Esophagus muscularis mucosa (tissue), 4 donors: ENCODE data around the gene HERC4. TPM values are rescaled to one million over a fixed set of nuclear protein-coding genes. Genes with fewer than 3 reads are reported as not detected.

Experiments
- DNase-seq: peaks from one replicate; pipeline ENCODE4 v3.0.0-alpha.2; 2017; ENCODE audit errors: extremely low spot score
- H3K27ac ChIP-seq, 4 donors: fragments of 200-600 bp; sonication (generic); replicated peaks in 1 of 4; 1 replicate in 3 of 4; 2 replicates in 1 of 4; pipeline ENCODE4 v1.5.1; 2016 to 2019; ENCODE audit warnings: mild to moderate bottlenecking in 1 of 4
- H3K27me3 ChIP-seq, 4 donors: fragments of 200-600 bp; sonication (generic); one replicate each; pipeline versions ENCODE4 v1.5.1 to v1.6.0; 2016 to 2019
- H3K36me3 ChIP-seq, 4 donors: fragments of 200-600 bp; sonication (generic); one replicate each; pipeline ENCODE4 v1.5.1; 2016 to 2019
- H3K4me1 ChIP-seq, 4 donors: fragments of 200-600 bp; sonication (generic); one replicate each; pipeline ENCODE4 v1.5.1; 2016 to 2019
- H3K4me3 ChIP-seq, 4 donors: fragments of 200-600 bp; sonication (generic); 1 replicate in 2 of 4; 2 replicates in 2 of 4; pipeline ENCODE4 v1.5.1; 2016 to 2019; ENCODE audit warnings: mild to moderate bottlenecking in 4 of 4, moderate library complexity in 1 of 4
- H3K9me3 ChIP-seq, 4 donors: fragments of 200-600 bp; sonication (generic); 1 replicate in 3 of 4; 2 replicates in 1 of 4; pipeline ENCODE4 v1.5.1; 2016 to 2019
- EP300 ChIP-seq: sonication (generic); formaldehyde crosslinking; IDR thresholded peaks from one replicate; pipeline ENCODE4 v1.6.1; 2017; ENCODE audit warnings: antibody characterized with exemption
- POLR2A ChIP-seq: fragments of 450-650 bp; IDR thresholded peaks from one replicate; pipeline ENCODE4 v1.6.1; 2017; ENCODE audit warnings: antibody characterized with exemption, moderate library complexity, mild to moderate bottlenecking, low read depth
- POLR2AphosphoS5 ChIP-seq, 2 donors: sonication (generic); formaldehyde crosslinking; IDR thresholded peaks; one replicate each; pipeline ENCODE4 v1.6.1; 2017; ENCODE audit warnings: antibody characterized with exemption in 2 of 2
- WGBS: methylation state at CpG from one replicate; pipeline ENCODE4 v1.1.5; 2018; 5-methylcytosine and 5-hydroxymethylcytosine counted together
- intact Hi-C: fragments of 100-400 bp; cut with DNase I; formaldehyde crosslinking; loops from one replicate; pipeline ENCODE4 v1.15.1; 2023
- total RNA-seq, 4 donors: library from RNA; depleted of rRNA; stranded (reverse); fragments of >200 nt; gene quantifications; one replicate each; pipeline versions ENCODE4 v1.1.0 to v1.2.1, GENCODE V29; 2016
- TF ChIP-seq, protein P1 (sequence below), 3 experiments: fragments of 200-600 bp in 2 of 3; fragments of 450-650 bp in 1 of 3; sonication (generic) in 2 of 3; IDR thresholded peaks; one replicate each; pipeline ENCODE4 v1.5.1; 2017 to 2019; ENCODE audit warnings: antibody characterized with exemption in 3 of 3, mild to moderate bottlenecking in 2 of 3, moderate library complexity in 1 of 3

The HERC4 gene
- total RNA-seq, 4 donors from 2014 or later, result 24.9 to 42.4 (median 30.1) TPM

GRCh38 chr10:68082872-68083271 lies 7.8 kb upstream of the HERC4 start:
- no peak overlapping the region for H3K4me3 ChIP-seq
- 24% methylated on average over 1 of the region's 1 CpG for WGBS
- no peak for TF ChIP-seq POLR2A
- no peak for TF ChIP-seq POLR2AphosphoS5 (IDR thresholded peaks at IDR 0.05)
- TF ChIP-seq, protein P1, sequence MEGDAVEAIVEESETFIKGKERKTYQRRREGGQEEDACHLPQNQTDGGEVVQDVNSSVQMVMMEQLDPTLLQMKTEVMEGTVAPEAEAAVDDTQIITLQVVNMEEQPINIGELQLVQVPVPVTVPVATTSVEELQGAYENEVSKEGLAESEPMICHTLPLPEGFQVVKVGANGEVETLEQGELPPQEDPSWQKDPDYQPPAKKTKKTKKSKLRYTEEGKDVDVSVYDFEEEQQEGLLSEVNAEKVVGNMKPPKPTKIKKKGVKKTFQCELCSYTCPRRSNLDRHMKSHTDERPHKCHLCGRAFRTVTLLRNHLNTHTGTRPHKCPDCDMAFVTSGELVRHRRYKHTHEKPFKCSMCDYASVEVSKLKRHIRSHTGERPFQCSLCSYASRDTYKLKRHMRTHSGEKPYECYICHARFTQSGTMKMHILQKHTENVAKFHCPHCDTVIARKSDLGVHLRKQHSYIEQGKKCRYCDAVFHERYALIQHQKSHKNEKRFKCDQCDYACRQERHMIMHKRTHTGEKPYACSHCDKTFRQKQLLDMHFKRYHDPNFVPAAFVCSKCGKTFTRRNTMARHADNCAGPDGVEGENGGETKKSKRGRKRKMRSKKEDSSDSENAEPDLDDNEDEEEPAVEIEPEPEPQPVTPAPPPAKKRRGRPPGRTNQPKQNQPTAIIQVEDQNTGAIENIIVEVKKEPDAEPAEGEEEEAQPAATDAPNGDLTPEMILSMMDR (IDR thresholded peaks at IDR 0.05), result peak; percentile 39 to 55 (median 51)
- intact Hi-C loops, result no loop called here
- H3K27ac ChIP-seq, result no peak overlapping the region
- no peak for DNase-seq
- peaks cover 0 to 9% (median 0%) of the 10 kb centered on the region in 4 donors for H3K4me1 ChIP-seq
- no peaks in the 10 kb centered on the region for H3K9me3 ChIP-seq
- H3K27me3 ChIP-seq, result no peaks in the 10 kb centered on the region
- H3K36me3 ChIP-seq, result no peaks in the 10 kb centered on the region

- Histone ChIP-seq H3K27ac (no peak overlapping the region), H3K4me3 (no peak overlapping the region), H3K36me3 (no peaks in the 10 kb centered on the region), H3K27me3 (no peaks in the 10 kb centered on the region), H3K4me1 (peaks cover 0 to 9% (median 0%) of the 10 kb centered on the region in 4 donors), H3K9me3 (no peaks in the 10 kb centered on the region)
- DNase-seq, result no peak
- intact Hi-C loops, result loop anchor here (2.0 kb wide), 1 partner anchor 73 kb away; no protein-coding TSS in a partner anchor
- WGBS, result 86% methylated on average over 6 of the region's 6 CpGs
- TF ChIP-seq POLR2A, result no peak
- TF ChIP-seq EP300, result no peak
- TF ChIP-seq POLR2AphosphoS5 (IDR thresholded peaks at IDR 0.05), result no peak
- TF ChIP-seq, protein P1 (IDR thresholded peaks at IDR 0.05), result no peak
Observed at GRCh38 chr10:68081916-68082315, 6.8 kb upstream of the HERC4 start.

GRCh38 chr10:68080853-68081431 lies 5.9 kb upstream of the HERC4 start:
- H3K9me3 ChIP-seq, result no peaks in the 10 kb centered on the region
- no peak overlapping the region for H3K4me3 ChIP-seq
- TF ChIP-seq POLR2A, result no peak
- TF ChIP-seq EP300, result no peak
- TF ChIP-seq POLR2AphosphoS5 (IDR thresholded peaks at IDR 0.05), result no peak
- TF ChIP-seq, protein P1 (IDR thresholded peaks at IDR 0.05), result no peak
- no peak for DNase-seq
- 86% methylated on average over 5 of the region's 5 CpGs for WGBS
- no peaks in the 10 kb centered on the region for H3K27me3 ChIP-seq
- peaks cover 0 to 9% (median 0%) of the 10 kb centered on the region in 4 donors for H3K4me1 ChIP-seq
- intact Hi-C loops, result loop anchor here (2.0 kb wide), 1 partner anchor 74 kb away; no protein-coding TSS in a partner anchor
- H3K27ac ChIP-seq, result no peak overlapping the region
- H3K36me3 ChIP-seq, result no peaks in the 10 kb centered on the region

DNA sequence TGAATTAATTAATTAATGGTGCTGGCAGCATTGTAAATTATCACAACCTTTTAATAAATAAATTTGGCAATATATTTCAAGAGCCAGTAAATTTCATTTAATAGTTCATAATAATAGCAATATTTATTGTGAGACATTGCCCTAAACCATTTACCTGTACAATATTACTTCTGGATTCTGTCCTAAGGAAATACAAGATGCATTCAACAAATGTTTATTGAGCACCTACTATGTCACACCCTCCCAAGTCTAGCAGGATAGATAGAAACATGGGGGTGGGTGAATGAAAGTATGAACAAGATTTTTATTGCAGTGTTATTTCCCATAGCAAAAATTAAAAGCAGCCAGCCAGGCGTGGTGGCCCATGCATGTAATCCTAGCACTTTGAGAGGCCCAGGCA lies 4.4 kb upstream of the HERC4 start:
- H3K9me3 ChIP-seq, result no peaks in the 10 kb centered on the region
- H3K27me3 ChIP-seq, result no peaks in the 10 kb centered on the region
- peaks cover 4 to 14% (median 5%) of the 10 kb centered on the region in 4 donors for H3K4me1 ChIP-seq
- H3K36me3 ChIP-seq, result no peaks in the 10 kb centered on the region
- no peak overlapping the region for H3K27ac ChIP-seq
- H3K4me3 ChIP-seq, result no peak overlapping the region
- intact Hi-C loops, result loop anchor here (10.0 kb wide), 1 partner anchor 225 kb away; no protein-coding TSS in a partner anchor
- DNase-seq, result no peak
- TF ChIP-seq, protein P1 (IDR thresholded peaks at IDR 0.05), result no peak
- TF ChIP-seq POLR2AphosphoS5 (IDR thresholded peaks at IDR 0.05) (no peak), EP300 (no peak), POLR2A (no peak)
- WGBS, result 92% methylated on average over 1 of the region's 1 CpG
